SW480 (cell line): Measurements from ENCODE around the gene PSMC3.
A peak's percentile ranks its signal among the peaks of the same experiment; 100 is the strongest.

ENCODE experiments used
- DNase-seq: peaks from one replicate; pipeline ENCODE4 v3.0.0-alpha.2; 2016; ENCODE audit warnings: low spot score

The PSMC3 gene

DNA sequence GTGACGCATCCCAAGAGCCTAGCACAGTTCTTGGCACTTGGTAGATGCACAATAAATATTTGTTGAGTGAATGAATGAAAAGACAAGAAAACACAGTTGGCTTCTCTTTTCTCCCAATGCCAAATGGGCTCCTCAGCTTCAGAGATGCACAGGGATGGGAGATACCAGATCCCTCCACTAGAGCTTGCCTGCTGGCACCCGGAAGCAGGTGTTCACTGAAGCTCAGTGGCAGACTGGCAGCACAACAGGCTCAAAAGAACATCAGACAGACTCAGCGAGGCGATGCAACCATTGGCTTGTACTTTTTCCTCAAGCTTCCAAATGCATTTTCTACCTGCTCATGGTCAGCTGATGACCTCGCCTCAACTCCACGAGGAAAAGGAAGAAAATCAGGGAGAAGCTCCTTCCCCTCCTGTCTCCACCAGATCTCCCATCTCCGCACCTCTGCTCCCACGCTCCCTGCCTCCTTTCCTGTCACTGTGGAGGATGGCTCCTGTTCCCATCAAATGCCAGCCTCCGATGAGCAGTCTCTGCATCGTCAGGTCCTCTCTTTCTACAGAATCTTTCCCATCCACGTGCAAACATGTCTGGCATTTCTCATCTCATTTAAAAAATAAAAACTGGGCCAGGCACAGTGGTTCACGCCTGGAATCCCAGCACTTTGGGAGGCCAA lies 16.9 kb upstream of the PSMC3 start:
- DNase-seq, result peak; percentile 28

DNA sequence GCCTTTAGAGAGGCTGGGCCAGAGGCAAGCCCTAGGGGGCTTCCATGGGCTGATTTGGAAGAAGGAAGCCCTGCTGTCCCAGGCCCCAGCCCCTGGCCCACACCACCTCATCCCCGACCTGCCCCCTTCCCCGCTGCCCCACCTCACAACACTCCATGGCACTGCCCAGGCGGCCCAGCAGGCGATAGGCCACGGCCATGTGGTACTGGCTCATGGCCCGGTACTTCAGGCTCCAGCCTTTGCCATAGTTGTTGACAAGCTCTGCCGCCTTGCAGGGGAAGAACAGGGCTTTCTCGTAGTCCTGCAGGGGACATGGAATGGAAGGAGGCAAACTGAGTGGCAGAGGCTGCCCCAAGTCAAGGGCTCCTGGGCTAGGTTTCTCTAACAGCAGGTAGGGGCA lies 16.3 kb upstream of the PSMC3 start:
- DNase-seq, result no peak

- DNase-seq, result no peak
Observed at GRCh38 chr11:47441421-47441820, 15.2 kb upstream of the PSMC3 start.

DNA sequence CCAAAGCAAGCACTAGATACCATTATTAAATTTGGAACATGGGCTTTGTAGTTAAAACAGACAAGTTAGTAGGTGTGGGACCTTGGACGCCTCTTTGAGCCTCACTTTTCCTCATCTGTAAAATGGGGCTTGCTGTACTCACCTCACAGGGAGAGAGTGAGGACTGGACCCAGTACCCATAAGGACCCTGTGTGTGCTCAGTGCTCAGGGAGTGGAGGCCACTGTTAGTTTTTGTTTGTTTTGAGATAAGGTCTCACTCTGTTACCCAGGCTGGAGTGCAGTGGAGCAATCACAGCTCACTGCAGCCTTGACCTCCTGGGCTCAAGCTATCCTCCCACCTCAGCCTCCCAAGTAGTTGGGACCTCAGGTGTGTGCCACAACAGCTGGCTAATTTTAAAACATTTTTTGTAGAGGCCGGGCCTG lies 13.8 kb upstream of the PSMC3 start:
- no peak for DNase-seq

GRCh38 chr11:47438721-47439120 lies 12.5 kb upstream of the PSMC3 start:
- no peak for DNase-seq

DNA sequence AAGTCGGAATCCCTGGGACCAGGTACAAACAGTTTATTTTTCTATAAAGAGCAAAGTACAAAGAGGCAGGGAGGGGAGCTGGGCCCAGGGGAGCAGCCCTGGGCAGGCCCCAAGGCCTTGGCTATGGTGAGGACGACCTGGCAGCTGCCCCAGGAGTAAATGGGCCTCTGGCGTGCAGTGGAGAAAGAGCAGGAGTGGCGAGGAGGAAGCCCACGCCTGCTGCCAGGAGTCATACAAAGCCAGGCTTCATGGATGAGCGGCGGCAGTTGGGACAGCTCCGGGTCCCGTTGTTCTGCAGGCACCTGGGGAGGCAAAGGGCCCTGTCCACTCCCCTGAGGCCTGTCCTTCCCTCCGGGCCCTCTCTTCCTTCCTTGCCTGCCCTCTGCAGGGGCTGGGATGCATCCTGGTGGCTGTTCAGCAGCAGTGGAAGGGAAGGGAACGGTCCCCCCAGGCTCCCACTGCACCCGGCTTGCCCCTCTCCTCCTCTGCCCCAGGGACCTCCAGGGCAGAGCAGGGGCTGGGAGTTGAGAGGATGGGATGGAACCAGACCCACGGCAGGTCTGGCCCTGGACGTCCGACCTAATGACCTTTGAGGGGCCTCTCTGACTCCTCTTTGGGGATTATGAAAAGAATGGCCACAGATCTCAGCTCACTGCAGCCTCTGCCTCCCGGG lies 11.6 kb upstream of the PSMC3 start:
- DNase-seq, result no peak

GRCh38 chr11:47437218-47437745 lies 11.0 kb upstream of the PSMC3 start:
- no peak for DNase-seq

- DNase-seq, result no peak
Observed at GRCh38 chr11:47436726-47437125, 10.5 kb upstream of the PSMC3 start.

- DNase-seq, result no peak
Observed at GRCh38 chr11:47435687-47436086, 9.4 kb upstream of the PSMC3 start.

- DNase-seq, result no peak
Observed at GRCh38 chr11:47434011-47434786, 8.0 kb upstream of the PSMC3 start.

- DNase-seq, result no peak
Observed at GRCh38 chr11:47433157-47433556, 6.9 kb upstream of the PSMC3 start.

DNA sequence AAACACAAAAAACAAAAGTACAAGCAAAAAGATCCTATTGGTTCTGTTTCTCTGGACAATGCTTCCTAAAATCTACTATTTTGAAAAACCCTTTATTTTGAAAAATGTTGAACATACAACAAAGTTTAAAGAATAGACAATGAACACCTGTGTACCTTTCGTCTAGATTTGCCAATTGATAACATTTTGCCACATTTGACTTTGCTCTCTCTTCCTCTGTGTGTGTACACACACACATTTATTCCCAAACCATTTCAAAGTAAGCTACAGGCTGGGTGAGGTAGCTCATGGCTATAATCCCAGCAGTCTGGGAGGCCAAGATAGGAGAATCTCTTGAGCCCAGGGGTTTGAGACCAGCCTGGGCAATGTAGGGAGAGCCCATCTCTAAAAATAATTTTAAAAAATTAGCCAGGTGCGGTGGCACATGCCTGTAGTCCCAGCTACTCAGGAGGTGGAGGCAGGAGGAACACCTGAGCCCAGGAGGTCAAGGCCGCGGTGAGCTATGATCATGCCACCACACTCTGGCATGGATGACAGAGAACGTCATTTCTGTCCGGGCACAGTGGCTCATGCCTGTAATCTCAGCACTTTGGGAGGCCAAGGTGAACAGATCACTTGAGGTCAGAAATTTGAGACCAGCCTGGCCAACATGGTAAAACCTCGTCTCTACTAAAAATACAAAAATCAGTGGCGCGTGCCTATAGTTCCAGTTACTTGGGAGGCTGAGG lies 5.3 kb upstream of the PSMC3 start:
- DNase-seq, result no peak

DNA sequence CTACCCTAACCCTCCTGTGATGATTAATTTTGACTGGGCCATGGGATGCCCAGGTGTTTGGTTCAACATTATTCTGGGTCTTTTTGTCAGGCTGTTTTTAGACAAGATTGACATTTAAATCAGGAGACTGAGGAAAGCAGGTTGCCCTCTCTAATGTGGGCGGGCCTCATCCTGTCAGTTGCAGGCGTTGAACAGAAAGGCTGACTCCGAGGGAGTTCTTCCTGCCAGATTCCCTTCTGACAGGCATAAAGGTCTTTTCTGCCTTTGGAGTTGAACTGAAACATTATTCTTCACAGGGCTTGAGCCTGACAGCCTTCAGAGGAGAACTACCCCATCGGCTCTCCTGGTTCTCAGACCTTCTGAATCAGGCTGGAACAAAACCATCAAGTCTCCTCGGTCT lies 4.3 kb upstream of the PSMC3 start:
- no peak for DNase-seq

- no peak for DNase-seq
Observed at GRCh38 chr11:47425611-47426010, 628 bp downstream of the PSMC3 start.

DNA sequence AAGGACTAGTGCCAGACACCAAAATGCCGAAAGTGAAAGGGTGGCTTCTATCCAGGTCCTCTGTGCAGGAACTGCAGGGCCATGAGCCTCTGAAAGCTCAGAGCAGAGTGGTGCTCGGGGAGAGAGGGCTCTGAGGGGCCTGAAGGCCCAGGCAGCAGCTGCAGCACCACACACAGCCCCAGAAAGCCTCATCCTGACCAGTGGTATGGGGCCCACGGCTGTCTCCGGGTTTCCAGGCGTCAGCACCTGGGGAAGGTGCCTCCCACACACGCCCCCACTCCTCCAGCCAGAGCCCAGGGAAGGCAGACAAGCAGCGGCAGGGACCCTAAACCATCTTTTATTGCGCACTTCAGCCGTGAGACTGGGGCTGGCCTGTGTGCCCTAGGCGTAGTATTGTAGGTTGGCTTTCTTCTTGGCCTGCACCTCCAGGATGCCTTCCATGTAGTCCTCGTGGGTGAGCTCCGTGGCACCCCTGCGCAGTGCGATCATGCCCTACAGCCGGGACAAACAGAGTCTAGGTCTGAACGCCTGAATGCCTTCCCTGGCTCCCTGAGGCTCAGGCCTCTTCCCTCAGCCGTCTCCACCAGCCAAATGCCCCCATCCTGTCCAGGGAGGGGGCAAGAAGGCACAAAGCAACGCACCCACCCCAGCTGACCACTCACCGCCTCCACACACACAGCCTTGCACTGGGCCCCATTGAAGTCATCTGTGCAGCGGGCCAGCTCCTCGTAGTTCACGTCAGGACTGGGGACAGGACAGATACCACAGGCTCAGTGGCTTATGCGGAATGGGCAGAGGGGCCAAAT lies 7.6 kb downstream of the PSMC3 start:
- DNase-seq, result no peak

DNA sequence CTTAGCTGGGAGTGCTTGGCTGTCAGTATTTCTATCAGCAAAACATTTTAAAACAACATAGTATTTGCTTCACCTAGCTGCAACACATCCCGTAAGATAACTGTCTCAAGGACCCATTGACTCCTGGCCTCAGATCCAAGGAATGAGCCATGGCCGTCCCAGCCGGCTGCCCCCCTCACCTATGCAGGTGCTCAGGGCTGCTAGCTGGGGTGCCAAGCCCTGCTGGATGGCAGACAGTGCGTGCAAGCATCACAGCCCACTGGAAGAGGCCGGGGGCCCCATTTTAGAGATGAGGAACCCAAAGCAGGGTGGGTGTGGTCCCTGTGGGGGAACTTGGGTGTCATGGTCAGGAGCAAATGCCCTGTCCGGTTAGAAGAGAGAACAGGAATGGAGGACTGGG lies 8.5 kb downstream of the PSMC3 start:
- no peak for DNase-seq

DNA sequence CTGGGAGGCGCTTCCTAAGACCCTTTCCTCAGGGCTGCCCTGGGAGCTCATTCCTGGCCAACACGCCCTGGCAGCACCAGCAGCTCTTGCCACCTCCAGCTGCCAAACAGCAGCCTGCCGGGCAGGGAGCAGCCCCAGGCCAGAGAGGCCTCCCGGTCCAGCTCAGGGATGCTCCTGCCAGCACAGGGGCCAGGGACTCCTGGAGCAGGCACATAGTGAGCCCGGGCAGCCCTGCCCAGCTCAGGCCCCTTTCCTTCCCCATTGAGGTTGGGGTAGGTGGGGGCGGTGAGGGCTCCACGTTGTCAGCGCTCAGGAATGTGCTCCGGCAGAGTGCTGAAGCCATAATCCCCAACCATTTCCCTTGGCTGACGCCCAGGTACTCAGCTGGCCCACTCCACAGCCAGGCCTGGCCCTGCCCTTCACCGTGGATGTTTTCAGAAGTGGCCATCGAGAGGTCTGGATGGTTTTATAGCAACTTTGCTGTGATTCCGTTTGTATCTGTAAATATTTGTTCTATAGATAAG lies 10.2 kb downstream of the PSMC3 start:
- peak; percentile 78 for DNase-seq

GRCh38 chr11:47415091-47415854 lies 11.0 kb downstream of the PSMC3 start:
- no peak for DNase-seq

DNA sequence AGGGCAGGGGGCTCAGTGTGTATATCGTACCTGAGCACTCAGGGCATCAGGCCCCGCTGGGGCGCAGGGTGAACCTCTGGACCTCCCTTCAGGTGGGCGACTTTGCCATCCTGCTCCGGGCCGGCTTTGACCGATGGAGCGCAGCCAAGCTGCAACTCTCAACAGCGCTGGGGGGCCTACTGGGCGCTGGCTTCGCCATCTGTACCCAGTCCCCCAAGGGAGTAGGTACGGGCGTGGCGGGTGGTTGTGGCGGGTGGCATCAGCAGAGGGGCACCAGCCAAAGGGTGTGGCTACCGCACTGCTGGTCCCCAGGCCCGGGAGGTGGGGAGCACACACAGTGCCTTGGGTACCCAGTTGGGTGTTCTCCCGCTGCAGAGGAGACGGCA lies 11.6 kb downstream of the PSMC3 start:
- no peak for DNase-seq

DNA sequence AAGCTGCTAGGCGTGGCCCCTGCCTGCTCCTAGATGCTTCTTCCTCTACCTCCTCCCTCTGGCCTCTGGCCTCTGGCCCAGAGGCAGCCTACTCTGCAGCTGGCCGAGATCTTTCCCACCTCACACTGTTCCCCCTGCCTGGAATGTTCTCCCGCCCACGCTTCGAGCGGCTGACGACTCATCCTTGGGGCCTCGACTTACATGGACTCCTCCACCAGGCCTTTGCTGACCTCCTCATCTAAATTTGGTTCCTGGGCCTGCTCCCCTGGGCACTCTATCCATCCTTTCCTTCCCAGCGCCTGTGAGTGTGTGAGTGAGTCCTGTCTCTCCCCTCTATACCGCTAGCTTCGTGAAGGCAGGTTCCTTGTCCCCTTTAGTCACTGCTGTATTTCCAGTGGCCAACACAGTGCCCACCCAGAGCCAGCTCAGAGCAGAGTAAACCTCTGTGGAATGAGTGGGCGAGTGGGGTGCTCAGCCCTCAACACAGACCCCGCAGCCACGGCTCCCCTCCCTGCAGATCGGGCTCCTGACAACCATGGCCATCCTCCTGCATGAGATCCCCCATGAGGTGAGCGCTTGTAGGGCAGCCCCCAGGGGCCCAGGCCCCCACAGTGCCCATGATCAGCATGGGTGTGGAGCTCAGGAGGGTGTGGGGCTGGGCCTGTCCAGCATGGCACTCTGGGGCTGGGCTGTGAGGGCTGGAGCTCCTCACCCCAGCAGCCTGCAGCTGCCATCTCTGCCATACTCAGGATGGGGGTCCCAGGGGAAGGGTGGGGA lies 12.1 kb downstream of the PSMC3 start:
- peak; percentile 22 for DNase-seq
